ENCODE results near the gene HDLBP.

- TF ChIP-seq GATA3 (IDR thresholded peaks at IDR 0.05; ENCODE audit: low read depth, low read length), result no peak
- TF ChIP-seq GATA2 (IDR thresholded peaks at IDR 0.05; ENCODE audit: low read depth, low read length), result no peak
These were observed 15.5 kb downstream of the HDLBP start for GRCh38 chr2:241300000-241300399.

All from SH-SY5Y (cell line).